Immature natural killer cell (primary cell): ENCODE measurements around the gene JMJD8. TPM values are rescaled to one million over a fixed set of nuclear protein-coding genes. Genes with fewer than 3 reads are reported as not detected.

Source experiments
- DNase-seq, 3 donors: peaks; one replicate each; pipeline ENCODE4 v3.0.0; 2022; ENCODE audit warnings: mixed read lengths in 1 of 3
- H3K27ac Mint-ChIP-seq, 6 donors: one replicate each; pipeline ENCODE4 v1.8.0; 2020; ENCODE audit warnings: mixed read lengths in 6 of 6, mild to moderate bottlenecking in 5 of 6, inconsistent platforms in 4 of 6, moderate library complexity in 3 of 6
- H3K27me3 Mint-ChIP-seq, 3 donors: one replicate each; pipeline ENCODE4 v1.8.0; 2020 to 2021; ENCODE audit warnings: low read depth in 3 of 3, mild to moderate bottlenecking in 3 of 3, mixed read lengths in 3 of 3, moderate library complexity in 3 of 3, inconsistent platforms in 1 of 3
- H3K36me3 Mint-ChIP-seq, 3 donors: one replicate each; pipeline ENCODE4 v1.8.0; 2020; ENCODE audit warnings: mixed read lengths in 3 of 3, inconsistent platforms in 2 of 3, mild to moderate bottlenecking in 2 of 3
- H3K4me1 Mint-ChIP-seq, 2 donors: one replicate each; pipeline ENCODE4 v1.8.0; 2020; ENCODE audit warnings: inconsistent platforms in 2 of 2, mild to moderate bottlenecking in 2 of 2, mixed read lengths in 2 of 2, moderate library complexity in 1 of 2
- H3K4me3 Mint-ChIP-seq, 5 donors: one replicate each; pipeline ENCODE4 v1.8.0; 2020; ENCODE audit warnings: mild to moderate bottlenecking in 5 of 5, mixed read lengths in 5 of 5, inconsistent platforms in 3 of 5, moderate library complexity in 3 of 5
- H3K9me3 Mint-ChIP-seq, 6 donors: one replicate each; pipeline ENCODE4 v1.8.0; 2020; ENCODE audit warnings: mild to moderate bottlenecking in 6 of 6, mixed read lengths in 6 of 6, inconsistent platforms in 4 of 6, moderate library complexity in 3 of 6
- polyA plus RNA-seq, 3 donors: library from polyadenylated mRNA; unstranded; fragments of 300-500 nt; fragmentation: Illumina TruSeq; gene quantifications; one replicate each; pipeline ENCODE4 v1.2.3, GENCODE V29; 2021

JMJD8 gene
- polyA plus RNA-seq, 3 donors from 2014 or later: 38.3 to 63.5 (median 47.4) TPM

- H3K9me3 Mint-ChIP-seq: no peaks in the 10 kb centered on the region
Observed at GRCh38 chr16:642189-643049, 41.7 kb downstream of the JMJD8 start.

DNA sequence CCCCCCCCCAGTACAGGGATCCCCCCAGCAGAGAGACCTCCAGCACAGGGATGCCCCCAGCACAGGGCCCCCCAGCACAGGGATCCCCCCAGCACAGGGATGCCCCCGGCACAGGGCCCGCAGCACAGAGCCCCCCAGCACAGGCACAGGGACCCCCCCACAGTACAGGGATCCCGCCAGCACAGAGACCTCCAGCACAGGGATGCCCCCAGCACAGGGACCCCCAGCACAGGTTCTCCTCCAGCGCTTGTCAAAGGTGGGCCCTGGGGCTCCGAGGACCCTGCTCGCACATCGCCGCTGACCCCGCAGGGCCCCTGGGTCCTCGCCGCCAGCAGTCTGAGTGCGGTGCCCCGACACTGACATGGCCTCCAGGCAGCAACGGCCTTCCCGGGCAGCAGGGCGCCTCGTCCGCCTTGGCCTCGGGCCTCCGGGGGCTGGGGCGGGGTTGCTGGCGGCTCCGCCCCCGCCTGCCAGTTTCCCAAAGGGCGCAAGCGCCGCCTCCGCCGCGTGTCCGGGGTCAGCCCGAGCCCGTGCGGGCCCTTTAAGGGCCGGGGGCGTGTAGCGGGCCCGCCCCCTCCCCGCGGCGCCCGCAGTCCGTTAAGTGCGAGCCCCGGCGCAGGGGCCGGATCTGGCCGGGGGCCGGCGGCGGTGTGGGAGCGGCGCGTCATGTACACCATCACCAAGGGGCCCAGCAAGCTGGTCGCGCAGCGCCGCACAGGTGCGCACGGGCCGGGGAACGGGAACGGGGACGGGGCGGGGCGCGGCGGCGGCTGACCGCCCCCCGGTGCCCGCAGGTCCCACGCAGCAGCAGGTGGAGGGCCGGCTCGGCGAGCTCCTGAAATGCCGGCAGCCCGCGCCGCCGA is 42.6 kb downstream of the JMJD8 start, which contains the start of gene MCRIP2:
Gene MCRIP2, plus strand, starts transcription at position 503 of the 863 bp plus-strand sequence. Its CDS starts 164 bp downstream, at position 667.
- H3K27ac Mint-ChIP-seq: no peak within 1 kb of the TSS

More at GRCh38 chr16:642189-643049, 41.7 kb downstream of the JMJD8 start:
- H3K27ac Mint-ChIP-seq: peak overlapping the region in 1 of 6 donors; percentile 34
- H3K36me3 Mint-ChIP-seq: no peaks in the 10 kb centered on the region
- peaks cover 0 to 13% of the 10 kb centered on the region in 2 donors for H3K4me1 Mint-ChIP-seq
- peak overlapping the region; percentile 44 to 74 (median 57) for H3K4me3 Mint-ChIP-seq
- DNase-seq: peak; percentile 27 to 37 (median 34)
- peaks cover 0 to 2% (median 0%) of the 10 kb centered on the region in 3 donors for H3K27me3 Mint-ChIP-seq

GRCh38 chr16:640614-641013 is 43.5 kb downstream of the JMJD8 start:
- DNase-seq: no peak
- H3K27ac Mint-ChIP-seq: no peak overlapping the region
- H3K36me3 Mint-ChIP-seq: no peaks in the 10 kb centered on the region
- H3K4me3 Mint-ChIP-seq: peak overlapping the region; percentile 20 to 77 (median 57)
- peaks cover 8 to 10% (median 9%) of the 10 kb centered on the region in 3 donors for H3K27me3 Mint-ChIP-seq
- H3K9me3 Mint-ChIP-seq: peaks cover 0 to 2% (median 0%) of the 10 kb centered on the region in 6 donors
- peaks cover 0 to 17% of the 10 kb centered on the region in 2 donors for H3K4me1 Mint-ChIP-seq

More for the DNA sequence above, 42.6 kb downstream of the JMJD8 start, which contains the start of gene MCRIP2:
- peaks cover 0 to 15% of the 10 kb centered on the region in 2 donors for H3K4me1 Mint-ChIP-seq
- DNase-seq: peak; percentile 62 to 65 (median 63)
- peaks cover 0 to 2% (median 0%) of the 10 kb centered on the region in 6 donors for H3K9me3 Mint-ChIP-seq
- no peaks in the 10 kb centered on the region for H3K36me3 Mint-ChIP-seq
- peaks cover 4 to 6% (median 4%) of the 10 kb centered on the region in 3 donors for H3K27me3 Mint-ChIP-seq
- H3K4me3 Mint-ChIP-seq: peak within 1 kb of the TSS; percentile 57 to 77 (median 74)

- H3K27ac Mint-ChIP-seq: no peak overlapping the region
- H3K36me3 Mint-ChIP-seq: no peaks in the 10 kb centered on the region
- DNase-seq: no peak
- H3K4me3 Mint-ChIP-seq: peak overlapping the region in 1 of 5 donors; percentile 36
- peaks cover 0 to 2% (median 0%) of the 10 kb centered on the region in 6 donors for H3K9me3 Mint-ChIP-seq
- H3K27me3 Mint-ChIP-seq: peaks cover 8 to 10% (median 9%) of the 10 kb centered on the region in 3 donors
- H3K4me1 Mint-ChIP-seq: peaks cover 0 to 16% of the 10 kb centered on the region in 2 donors
Observed at GRCh38 chr16:638836-639235, 45.3 kb downstream of the JMJD8 start.

GRCh38 chr16:638034-638543 is 46.0 kb downstream of the JMJD8 start:
- Mint-ChIP-seq H3K9me3 (peaks cover 0 to 2% (median 0%) of the 10 kb centered on the region in 6 donors), H3K4me1 (peaks cover 0 to 16% of the 10 kb centered on the region in 2 donors), H3K4me3 (peak overlapping the region in 3 of 5 donors; percentile 32 to 60 (median 58)), H3K27me3 (peaks cover 8 to 10% (median 9%) of the 10 kb centered on the region in 3 donors), H3K36me3 (no peaks in the 10 kb centered on the region), H3K27ac (peak overlapping the region in 1 of 6 donors; percentile 45)
- no peak for DNase-seq

- Mint-ChIP-seq H3K27ac (peak overlapping the region; percentile 17 to 98 (median 96)), H3K36me3 (no peaks in the 10 kb centered on the region), H3K4me1 (peaks cover 0 to 13% of the 10 kb centered on the region in 2 donors), H3K9me3 (peaks cover 0 to 2% (median 0%) of the 10 kb centered on the region in 6 donors), H3K4me3 (peak overlapping the region; percentile 95 to 99 (median 98)), H3K27me3 (peaks cover 8 to 10% (median 9%) of the 10 kb centered on the region in 3 donors)
- DNase-seq: no peak
Observed at GRCh38 chr16:637081-638018, 46.8 kb downstream of the JMJD8 start.

DNA sequence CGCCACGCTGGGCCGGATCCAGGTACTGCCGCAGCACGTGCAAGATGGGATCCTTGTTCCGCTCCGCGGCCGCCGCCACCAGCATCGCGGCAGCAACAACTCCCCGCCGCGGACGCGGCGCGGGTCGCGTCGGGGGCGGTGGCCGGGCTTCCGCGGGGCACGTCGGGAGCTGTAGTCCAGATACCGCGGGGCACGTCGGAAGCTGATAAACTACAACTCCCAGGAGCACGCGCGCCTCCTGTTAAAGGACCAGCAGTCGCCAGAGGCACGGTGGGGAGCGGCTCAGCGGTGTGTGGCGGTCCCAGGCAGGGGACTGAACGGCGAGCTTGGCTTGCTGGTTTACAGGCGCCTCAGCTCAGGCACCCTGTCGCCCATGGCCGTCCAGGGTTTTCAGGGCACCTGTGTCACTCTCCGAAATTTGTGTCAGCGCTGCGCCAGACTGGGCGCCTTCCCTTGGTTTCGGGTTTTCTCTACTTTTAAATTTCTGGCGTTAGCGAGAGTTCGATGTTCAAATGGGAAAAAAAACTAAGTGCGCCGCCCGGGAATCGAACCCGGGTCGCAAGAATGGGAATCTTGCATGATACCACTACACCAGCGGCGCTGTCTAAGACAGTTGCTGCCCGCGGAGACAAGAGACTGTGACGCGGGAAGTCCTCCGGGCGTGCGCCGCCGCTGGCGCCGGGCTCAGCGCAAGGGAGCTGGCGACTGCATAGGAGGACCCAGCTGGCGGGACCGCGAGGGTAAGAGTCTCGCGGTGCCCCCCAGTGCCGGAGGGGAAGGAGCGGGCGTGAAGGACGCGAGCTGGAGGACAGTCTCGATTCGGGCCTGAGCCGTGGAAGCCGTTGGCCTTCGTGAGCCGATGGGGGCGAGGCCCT is 47.7 kb downstream of the JMJD8 start, which contains the start of gene METTL26:
Gene METTL26, minus strand, starts transcription at position 100 of the 875 bp plus-strand sequence. Its CDS starts 15 bp downstream, at position 85.
- Mint-ChIP-seq H3K9me3 (peaks cover 0 to 2% (median 0%) of the 10 kb centered on the region in 6 donors), H3K4me3 (peak within 1 kb of the TSS; percentile 95 to 99 (median 98)), H3K27me3 (peaks cover 8 to 10% (median 9%) of the 10 kb centered on the region in 3 donors), H3K36me3 (no peaks in the 10 kb centered on the region), H3K27ac (peak within 1 kb of the TSS; percentile 90 to 98 (median 96)), H3K4me1 (peaks cover 0 to 13% of the 10 kb centered on the region in 2 donors)
- peak; percentile 92 for DNase-seq

DNA sequence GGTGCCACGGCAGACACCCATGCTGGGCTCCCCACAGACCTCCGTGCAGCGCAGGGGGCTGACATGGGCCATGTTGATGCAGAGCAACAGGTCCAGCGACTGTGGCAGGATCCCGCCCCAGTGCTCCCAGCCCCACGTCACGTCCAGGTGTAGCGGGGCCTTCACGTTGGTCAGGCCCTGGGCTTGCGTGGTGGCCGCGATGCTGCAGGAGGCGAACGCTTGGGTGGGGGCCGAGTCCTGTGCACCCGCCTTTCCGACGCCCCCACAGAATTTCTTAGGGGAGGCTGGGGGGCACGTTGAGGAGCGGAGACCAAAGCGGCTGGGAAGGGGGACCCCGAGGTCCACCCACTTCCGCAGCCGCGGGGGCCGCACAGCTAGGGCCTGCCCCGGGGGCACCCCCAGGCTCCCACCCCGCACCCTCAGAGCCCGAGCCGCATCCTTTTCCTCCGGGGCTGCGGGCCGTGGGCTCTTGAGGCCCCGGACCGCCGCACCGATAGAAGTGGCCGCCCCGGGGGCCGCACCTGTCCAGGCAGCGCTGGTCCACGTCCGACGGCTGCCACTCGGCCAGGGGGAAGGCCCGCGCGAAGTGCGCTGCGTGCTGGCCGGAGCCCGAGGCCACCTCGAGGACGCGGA is 48.4 kb downstream of the JMJD8 start:
- H3K27me3 Mint-ChIP-seq: peaks cover 8 to 10% (median 9%) of the 10 kb centered on the region in 3 donors
- no peaks in the 10 kb centered on the region for H3K36me3 Mint-ChIP-seq
- peak in 1 of 3 donors; percentile 11 for DNase-seq
- H3K4me1 Mint-ChIP-seq: peaks cover 0 to 12% of the 10 kb centered on the region in 2 donors
- H3K4me3 Mint-ChIP-seq: peak overlapping the region; percentile 18 to 98 (median 38)
- peak overlapping the region in 1 of 6 donors; percentile 94 for H3K27ac Mint-ChIP-seq
- H3K9me3 Mint-ChIP-seq: peaks cover 0 to 2% (median 0%) of the 10 kb centered on the region in 6 donors

- peaks cover 8 to 10% (median 9%) of the 10 kb centered on the region in 3 donors for H3K27me3 Mint-ChIP-seq
- H3K27ac Mint-ChIP-seq: no peak overlapping the region
- H3K36me3 Mint-ChIP-seq: no peaks in the 10 kb centered on the region
- peaks cover 0 to 9% of the 10 kb centered on the region in 2 donors for H3K4me1 Mint-ChIP-seq
- H3K9me3 Mint-ChIP-seq: peaks cover 0 to 2% (median 0%) of the 10 kb centered on the region in 6 donors
- peak overlapping the region; percentile 20 to 75 (median 52) for H3K4me3 Mint-ChIP-seq
- DNase-seq: no peak
Observed at GRCh38 chr16:634996-635395, 49.1 kb downstream of the JMJD8 start.

DNA sequence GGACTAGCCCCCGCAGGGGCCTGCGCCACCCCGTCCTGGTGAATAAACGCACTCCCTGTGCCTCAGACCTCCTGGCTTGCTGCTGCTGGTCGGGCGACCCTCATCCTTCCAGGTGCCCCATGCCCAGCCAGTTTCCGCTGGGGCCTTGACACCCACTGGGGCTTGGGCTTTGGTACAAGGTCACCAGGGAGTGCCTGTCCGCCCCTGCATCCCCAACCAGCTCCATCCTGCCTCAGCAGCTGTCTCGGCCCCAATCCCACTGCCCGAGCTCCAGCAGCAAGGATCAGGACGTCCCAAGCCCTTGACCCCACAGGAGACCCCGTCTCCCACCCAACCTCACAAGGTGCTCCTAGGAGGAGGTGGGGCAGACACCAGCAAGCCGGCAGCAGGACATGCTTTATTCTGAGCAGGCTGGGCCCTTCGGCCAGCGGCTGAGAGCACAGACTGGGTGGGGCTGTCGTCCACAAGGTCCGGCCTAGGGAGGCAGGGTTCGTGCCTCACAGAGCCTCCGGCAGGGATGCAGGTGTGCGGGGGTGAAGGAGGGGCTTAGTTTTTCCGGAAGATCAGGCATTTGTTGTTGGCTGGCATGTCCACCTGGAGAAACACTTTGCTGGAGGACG is 50.0 kb downstream of the JMJD8 start:
- Mint-ChIP-seq H3K9me3 (peaks cover 0 to 2% (median 0%) of the 10 kb centered on the region in 6 donors), H3K4me1 (peaks cover 0 to 9% of the 10 kb centered on the region in 2 donors), H3K27ac (no peak overlapping the region), H3K27me3 (peaks cover 8 to 10% (median 9%) of the 10 kb centered on the region in 3 donors), H3K4me3 (peak overlapping the region in 4 of 5 donors; percentile 14 to 64 (median 46)), H3K36me3 (no peaks in the 10 kb centered on the region)
- no peak for DNase-seq
